Thymus (tissue), 11 donors: ENCODE data around the gene AKNA. TPM values are rescaled to one million over a fixed set of nuclear protein-coding genes. Genes with fewer than 3 reads are reported as not detected.

Experiments
- DNase-seq, 9 donors: peaks; one replicate each; pipeline ENCODE4 v3.0.0-alpha.2; 2013; ENCODE audit warnings: low spot score in 9 of 9, low read depth in 6 of 9, missing footprints in 1 of 9
- H3K27ac ChIP-seq, 2 donors: one replicate each; pipeline ENCODE4 v1.5.1; 2013; ENCODE audit warnings: control low read depth in 1 of 2, low read depth in 1 of 2, low read length in 1 of 2, mild to moderate bottlenecking in 1 of 2, moderate library complexity in 1 of 2
- H3K27me3 ChIP-seq, 2 donors: one replicate each; pipeline ENCODE4 v1.5.1; 2013; ENCODE audit warnings: low read length in 1 of 2; ENCODE audit not compliant: control insufficient read depth in 2 of 2, insufficient read depth in 1 of 2
- H3K36me3 ChIP-seq, 2 donors: one replicate each; pipeline ENCODE4 v1.5.1; 2013; ENCODE audit warnings: low read length in 1 of 2, mild to moderate bottlenecking in 1 of 2, moderate library complexity in 1 of 2; ENCODE audit not compliant: control insufficient read depth in 2 of 2, insufficient read depth in 2 of 2
- H3K4me1 ChIP-seq, 2 donors: one replicate each; pipeline ENCODE4 v1.5.1; 2013; ENCODE audit warnings: low read length in 2 of 2; ENCODE audit not compliant: control insufficient read depth in 2 of 2, insufficient read depth in 2 of 2
- H3K4me3 ChIP-seq, 2 donors: one replicate each; pipeline ENCODE4 v1.5.1; 2013; ENCODE audit warnings: low read length in 2 of 2, control low read depth in 1 of 2, mild to moderate bottlenecking in 1 of 2
- H3K9me3 ChIP-seq, 2 donors: one replicate each; pipeline ENCODE4 v1.5.1; 2013; ENCODE audit warnings: low read length in 1 of 2, mild to moderate bottlenecking in 1 of 2; ENCODE audit not compliant: control insufficient read depth in 2 of 2, insufficient read depth in 1 of 2
- WGBS: extraction: QIAGEN DNeasy Blood & Tissue Kit; methylation state at CpG from one replicate; pipeline ENCODE4 v1.1.7; 2013; 5-methylcytosine and 5-hydroxymethylcytosine counted together
- polyA plus RNA-seq: library from polyadenylated mRNA; stranded (reverse); fragments of 200-250 nt; gene quantifications from one replicate; pipeline ENCODE4 v1.2.3, GENCODE V29; 2013
- total RNA-seq: library from RNA; stranded (reverse); fragments of 120-200 nt; gene quantifications from one replicate; pipeline ENCODE4 v1.2.4, GENCODE V29; 2013
- donor health status: healthy.

AKNA gene
- total and polyA plus RNA-seq, 2 donors = 52.2 to 162 TPM

GRCh38 chr9:114314256-114314867, 73.4 kb downstream of the AKNA start:
- no peak for DNase-seq

DNA sequence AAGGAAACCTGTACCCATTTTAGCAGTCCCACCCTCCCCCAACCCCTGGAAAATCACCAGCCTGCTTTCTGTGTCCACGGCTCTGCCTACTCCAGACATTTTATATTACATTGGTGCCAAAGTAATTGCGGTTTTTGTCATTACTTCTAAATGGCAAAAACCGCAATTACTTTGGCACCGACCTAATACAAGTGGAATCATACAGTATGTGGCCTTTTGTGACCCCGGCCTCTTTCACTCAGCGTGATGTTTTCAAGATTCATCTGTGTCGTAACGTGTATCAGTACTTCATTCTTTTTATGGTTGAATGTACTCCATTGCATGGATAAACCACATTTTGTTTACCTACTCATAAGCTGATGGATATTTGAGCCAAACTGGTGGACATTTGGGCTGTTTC, 74.6 kb downstream of the AKNA start:
- 97% methylated on average over 8 of the region's 8 CpGs for WGBS
- H3K27me3 ChIP-seq = no peaks in the 10 kb centered on the region
- no peak overlapping the region for H3K4me3 ChIP-seq
- H3K27ac ChIP-seq = no peak overlapping the region
- no peak for DNase-seq
- H3K4me1 ChIP-seq = no peaks in the 10 kb centered on the region
- H3K36me3 ChIP-seq = no peaks in the 10 kb centered on the region
- H3K9me3 ChIP-seq = no peaks in the 10 kb centered on the region

More at GRCh38 chr9:114314256-114314867, 73.4 kb downstream of the AKNA start:
- H3K9me3 ChIP-seq = peaks cover 0 to 3% of the 10 kb centered on the region in 2 donors
- H3K4me3 ChIP-seq = no peak overlapping the region
- H3K27ac ChIP-seq = no peak overlapping the region
- H3K4me1 ChIP-seq = no peaks in the 10 kb centered on the region
- WGBS = 80% methylated on average over 7 of the region's 7 CpGs
- no peaks in the 10 kb centered on the region for H3K27me3 ChIP-seq
- H3K36me3 ChIP-seq = no peaks in the 10 kb centered on the region

DNA sequence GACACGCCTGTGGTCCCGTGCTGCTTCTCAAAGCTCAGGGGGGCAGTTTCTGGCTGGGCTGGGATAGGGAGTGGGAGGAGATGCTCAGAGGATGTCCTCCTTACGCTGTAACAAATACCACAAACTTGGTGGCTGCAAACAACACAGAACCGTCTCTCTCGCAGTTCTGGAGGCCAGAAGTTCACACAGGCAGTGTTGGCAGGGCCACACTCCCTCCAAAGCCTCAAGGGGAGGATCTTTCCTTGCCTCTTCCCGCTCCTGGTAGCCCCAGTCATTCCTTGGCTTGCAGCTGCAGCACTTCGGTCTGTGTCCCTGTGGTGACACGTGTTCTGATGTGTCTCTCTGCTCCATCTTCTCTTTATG, 75.3 kb downstream of the AKNA start:
- DNase-seq = no peak
- H3K4me1 ChIP-seq = no peaks in the 10 kb centered on the region
- 90% methylated on average over 8 of the region's 8 CpGs for WGBS
- no peaks in the 10 kb centered on the region for H3K9me3 ChIP-seq
- H3K36me3 ChIP-seq = no peaks in the 10 kb centered on the region
- no peak overlapping the region for H3K27ac ChIP-seq
- H3K27me3 ChIP-seq = no peaks in the 10 kb centered on the region
- H3K4me3 ChIP-seq = no peak overlapping the region

DNA sequence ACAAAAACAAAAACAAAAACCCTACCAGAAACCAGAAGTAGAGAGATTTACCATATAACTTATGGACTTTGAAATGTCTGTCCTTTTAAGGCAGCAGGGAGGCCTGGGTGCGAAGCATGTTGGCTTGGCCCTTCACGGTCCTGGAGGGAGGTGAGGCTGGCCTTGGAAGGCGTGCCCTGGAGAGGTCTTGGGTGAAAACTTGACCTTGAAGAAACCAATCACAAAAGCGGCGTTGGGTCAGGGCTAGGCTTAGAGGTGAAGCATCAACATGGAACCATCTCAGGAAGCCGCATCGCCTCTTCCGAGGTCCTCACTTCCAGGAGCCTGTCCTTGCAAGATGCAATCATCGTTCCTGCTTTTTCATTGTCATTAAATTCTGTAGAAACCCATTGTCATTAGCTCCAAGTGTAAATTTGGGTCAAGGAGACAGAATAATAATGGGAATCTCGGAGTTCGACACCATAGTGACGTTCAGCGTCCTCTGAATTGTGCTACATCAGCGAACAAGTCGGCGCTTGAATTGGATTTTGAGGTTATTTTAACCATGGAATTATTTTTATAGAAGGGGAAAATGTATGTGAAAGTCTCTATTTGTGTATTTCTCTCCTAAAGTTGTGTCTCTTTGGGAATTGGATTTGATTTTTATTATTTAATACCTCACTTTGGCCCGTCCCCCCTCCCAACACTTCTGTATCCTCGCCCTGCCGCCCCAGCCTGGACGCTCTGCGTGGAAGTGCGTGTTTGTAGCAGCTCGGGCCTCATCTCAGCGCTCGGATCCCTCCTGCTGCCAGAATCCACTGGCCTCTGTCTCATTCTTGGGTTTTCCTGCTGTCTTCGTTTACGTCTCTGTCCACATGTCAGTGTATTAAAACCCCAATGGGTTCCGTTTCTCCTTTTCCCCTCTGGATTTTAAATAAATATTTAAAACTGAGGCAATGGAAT, 75.9 kb downstream of the AKNA start:
- no peak for DNase-seq
- 94% methylated on average over 28 of the region's 28 CpGs for WGBS
- Histone ChIP-seq H3K27ac (no peak overlapping the region), H3K9me3 (no peaks in the 10 kb centered on the region), H3K27me3 (no peaks in the 10 kb centered on the region), H3K4me3 (no peak overlapping the region), H3K36me3 (no peaks in the 10 kb centered on the region), H3K4me1 (no peaks in the 10 kb centered on the region)

DNA sequence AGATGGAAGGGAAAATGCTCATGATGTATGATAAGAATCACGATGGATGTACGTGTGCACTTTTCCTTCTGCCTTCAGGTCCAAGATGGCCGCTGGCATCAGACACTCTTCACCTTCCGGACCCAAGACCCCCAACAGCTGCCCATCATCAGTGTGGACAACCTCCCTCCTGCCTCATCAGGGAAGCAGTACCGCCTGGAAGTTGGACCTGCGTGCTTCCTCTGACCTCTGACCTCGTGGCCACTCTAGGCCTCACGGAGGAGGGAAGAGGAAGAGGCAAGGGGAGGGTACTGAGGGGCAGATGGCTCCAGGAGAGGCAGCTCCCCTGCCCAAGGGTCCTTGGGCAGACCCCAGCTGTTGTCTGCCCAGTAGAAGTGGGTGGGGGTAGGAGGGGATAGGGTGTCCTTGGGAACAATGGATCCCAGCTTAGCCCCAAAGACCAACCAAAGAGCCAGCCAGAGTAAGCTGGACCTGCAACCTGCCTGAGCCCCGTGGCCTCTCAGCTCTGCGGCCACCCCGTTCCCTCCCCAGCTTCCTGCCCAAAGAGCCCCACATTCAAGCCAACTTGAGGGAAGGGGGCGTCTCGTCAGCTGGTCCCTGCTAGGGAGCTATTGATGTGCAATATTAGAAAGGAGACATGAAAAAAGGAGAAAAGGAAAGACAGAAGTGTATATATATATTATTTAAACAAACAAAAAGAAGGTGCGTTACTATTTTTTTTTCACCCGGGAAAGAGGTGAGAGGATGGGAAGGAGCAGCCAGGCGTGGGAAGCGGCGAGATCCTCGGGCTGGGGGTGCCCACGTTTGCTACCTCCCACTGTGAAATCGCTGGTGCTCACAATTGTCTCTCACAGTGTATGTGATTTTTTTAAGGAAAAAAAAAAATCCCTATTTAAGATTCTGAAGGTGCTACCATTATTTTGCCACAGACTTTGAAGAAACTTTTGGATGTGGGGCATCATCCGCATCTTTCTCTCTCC, 77.0 kb downstream of the AKNA start:
- WGBS = 91% methylated on average over 22 of the region's 22 CpGs
- Histone ChIP-seq H3K27me3 (no peaks in the 10 kb centered on the region), H3K27ac (no peak overlapping the region), H3K9me3 (no peaks in the 10 kb centered on the region), H3K4me3 (no peak overlapping the region), H3K4me1 (no peaks in the 10 kb centered on the region), H3K36me3 (no peaks in the 10 kb centered on the region)
- no peak for DNase-seq

GRCh38 chr9:114309096-114309495, 78.7 kb downstream of the AKNA start:
- Histone ChIP-seq H3K27me3 (no peaks in the 10 kb centered on the region), H3K27ac (no peak overlapping the region), H3K4me3 (no peak overlapping the region), H3K4me1 (no peaks in the 10 kb centered on the region), H3K9me3 (no peaks in the 10 kb centered on the region), H3K36me3 (no peaks in the 10 kb centered on the region)
- 96% methylated on average over 13 of the region's 13 CpGs for WGBS
- no peak for DNase-seq

GRCh38 chr9:114308361-114308950, 79.3 kb downstream of the AKNA start:
- Histone ChIP-seq H3K27ac (no peak overlapping the region), H3K4me1 (no peaks in the 10 kb centered on the region), H3K36me3 (no peaks in the 10 kb centered on the region), H3K27me3 (no peaks in the 10 kb centered on the region), H3K4me3 (no peak overlapping the region), H3K9me3 (no peaks in the 10 kb centered on the region)
- no peak for DNase-seq
- WGBS = 92% methylated on average over 13 of the region's 13 CpGs

- Histone ChIP-seq H3K36me3 (no peaks in the 10 kb centered on the region), H3K4me1 (no peaks in the 10 kb centered on the region), H3K27me3 (no peaks in the 10 kb centered on the region), H3K27ac (no peak overlapping the region), H3K4me3 (no peak overlapping the region), H3K9me3 (no peaks in the 10 kb centered on the region)
- WGBS = 96% methylated on average over 6 of the region's 6 CpGs
- DNase-seq = no peak
These were observed 79.9 kb downstream of the AKNA start for GRCh38 chr9:114307899-114308267.
